ENCODE data around the gene PRADC1. TPM values are rescaled to one million over a fixed set of nuclear protein-coding genes. Genes with fewer than 3 reads are reported as not detected.

Gene PRADC1
- total RNA-seq, 1 experiment from 2014 or later, result 12.9 TPM

DNA sequence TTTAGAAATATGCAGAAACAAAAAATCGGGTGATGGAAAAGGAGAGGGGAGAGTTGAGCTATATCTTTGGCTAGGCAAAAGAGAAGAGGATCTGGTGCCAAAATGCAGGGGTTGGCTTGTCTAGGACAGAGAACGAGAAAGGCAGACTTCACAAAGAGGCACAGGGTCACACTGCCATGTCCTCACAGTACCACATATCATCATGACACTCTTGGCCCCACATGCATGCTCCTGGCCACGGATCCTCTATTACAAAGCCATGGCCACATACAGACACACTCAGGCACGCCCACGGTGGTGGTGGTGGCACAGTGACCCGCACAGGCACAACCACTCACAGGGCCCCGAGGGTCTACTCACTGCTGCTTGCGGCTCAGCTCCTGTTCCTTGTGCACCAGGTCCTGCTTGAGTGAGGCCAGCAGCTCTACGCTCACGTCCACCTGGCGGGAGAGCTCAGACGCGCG lies 35.4 kb upstream of the PRADC1 start:
- CTCF ChIA-PET, result interaction anchor here (0.5 to 1.7 kb wide), 17 partner anchors 8 to 577 kb away, joined by 3 to 37 read pairs (median 5); partner anchors contain the start of genes CCT7, EGR4, FBXO41 and NOTO
- peaks cover 36% of the 10 kb centered on the region for H3K27me3 Mint-ChIP-seq (ENCODE audit: low read depth)
- H3K27ac Mint-ChIP-seq, result no peak overlapping the region
- TF ChIP-seq GTF2I (CRISPR knock-in tag; conservative IDR thresholded peaks at IDR 0.05) (no peak), IRF2 (CRISPR knock-in tag; IDR thresholded peaks at IDR 0.05; ENCODE audit: borderline replicate concordance, low read depth) (no peak), ZNF121 (CRISPR knock-in tag; IDR thresholded peaks at IDR 0.05) (peak; percentile 61; the same call in 1 of the 2 replicates)
- H3K36me3 Mint-ChIP-seq, result no peaks in the 10 kb centered on the region
- peak overlapping the region; percentile 51 for H3K4me3 Mint-ChIP-seq
- DNase-seq (ENCODE audit: low spot score) (no peak), ATAC-seq (no peak)
- H3K9me3 Mint-ChIP-seq, result no peaks in the 10 kb centered on the region
- POLR2A ChIA-PET, result interaction anchor here (0.9 to 1.8 kb wide), 5 partner anchors 11 to 56 kb away, joined by 3 to 12 read pairs (median 7); partner anchors contain the start of gene CCT7
- H3K4me1 Mint-ChIP-seq, result peaks cover 14% of the 10 kb centered on the region

DNA sequence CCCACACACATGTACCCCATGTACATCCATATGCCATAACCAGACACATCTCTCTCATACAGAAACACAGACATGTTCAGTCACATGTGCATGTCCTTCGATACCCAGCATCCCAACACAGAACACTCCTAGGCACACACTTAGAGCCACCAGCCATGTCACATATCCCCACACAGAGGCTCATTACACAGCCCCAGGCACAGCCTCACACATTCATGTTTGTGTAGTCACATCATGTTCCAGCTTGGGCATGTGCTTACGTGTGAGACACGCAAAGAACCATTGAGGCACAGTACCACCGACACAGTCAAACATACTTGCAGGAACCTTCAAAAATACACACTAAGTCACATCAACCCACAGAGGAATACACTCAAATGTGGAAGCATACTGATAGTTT lies 34.0 kb upstream of the PRADC1 start:
- ChIA-PET CTCF (no interaction called here), POLR2A (no interaction called here)
- TF ChIP-seq JUN (CRISPR knock-in tag; IDR thresholded peaks at IDR 0.05) (no peak), ESRRA (CRISPR knock-in tag; IDR thresholded peaks at IDR 0.05; ENCODE audit: borderline replicate concordance) (no peak), SOX15 (CRISPR knock-in tag; IDR thresholded peaks at IDR 0.05) (no peak), NFYB (CRISPR knock-in tag; conservative IDR thresholded peaks at IDR 0.05; ENCODE audit: low read depth) (no peak), ZNF121 (CRISPR knock-in tag; IDR thresholded peaks at IDR 0.05) (no peak), NFE2L1 (CRISPR knock-in tag; IDR thresholded peaks at IDR 0.05) (no peak), EMX1 (CRISPR knock-in tag; IDR thresholded peaks at IDR 0.05) (no peak), ATF1 (CRISPR knock-in tag; IDR thresholded peaks at IDR 0.05) (no peak), RORB (CRISPR knock-in tag; IDR thresholded peaks at IDR 0.05) (no peak), TEAD4 (CRISPR knock-in tag; IDR thresholded peaks at IDR 0.05) (no peak)
- TF ChIP-seq, protein P1, sequence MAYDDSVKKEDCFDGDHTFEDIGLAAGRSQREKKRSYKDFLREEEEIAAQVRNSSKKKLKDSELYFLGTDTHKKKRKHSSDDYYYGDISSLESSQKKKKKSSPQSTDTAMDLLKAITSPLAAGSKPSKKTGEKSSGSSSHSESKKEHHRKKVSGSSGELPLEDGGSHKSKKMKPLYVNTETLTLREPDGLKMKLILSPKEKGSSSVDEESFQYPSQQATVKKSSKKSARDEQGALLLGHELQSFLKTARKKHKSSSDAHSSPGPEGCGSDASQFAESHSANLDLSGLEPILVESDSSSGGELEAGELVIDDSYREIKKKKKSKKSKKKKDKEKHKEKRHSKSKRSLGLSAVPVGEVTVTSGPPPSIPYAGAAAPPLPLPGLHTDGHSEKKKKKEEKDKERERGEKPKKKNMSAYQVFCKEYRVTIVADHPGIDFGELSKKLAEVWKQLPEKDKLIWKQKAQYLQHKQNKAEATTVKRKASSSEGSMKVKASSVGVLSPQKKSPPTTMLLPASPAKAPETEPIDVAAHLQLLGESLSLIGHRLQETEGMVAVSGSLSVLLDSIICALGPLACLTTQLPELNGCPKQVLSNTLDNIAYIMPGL (CRISPR knock-in tag; IDR thresholded peaks at IDR 0.05), result no peak
- TF ChIP-seq, protein P2, sequence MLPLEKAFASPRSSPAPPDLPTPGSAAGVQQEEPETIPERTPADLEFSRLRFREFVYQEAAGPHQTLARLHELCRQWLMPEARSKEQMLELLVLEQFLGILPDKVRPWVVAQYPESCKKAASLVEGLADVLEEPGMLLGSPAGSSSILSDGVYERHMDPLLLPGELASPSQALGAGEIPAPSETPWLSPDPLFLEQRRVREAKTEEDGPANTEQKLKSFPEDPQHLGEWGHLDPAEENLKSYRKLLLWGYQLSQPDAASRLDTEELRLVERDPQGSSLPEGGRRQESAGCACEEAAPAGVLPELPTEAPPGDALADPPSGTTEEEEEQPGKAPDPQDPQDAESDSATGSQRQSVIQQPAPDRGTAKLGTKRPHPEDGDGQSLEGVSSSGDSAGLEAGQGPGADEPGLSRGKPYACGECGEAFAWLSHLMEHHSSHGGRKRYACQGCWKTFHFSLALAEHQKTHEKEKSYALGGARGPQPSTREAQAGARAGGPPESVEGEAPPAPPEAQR (CRISPR knock-in tag; IDR thresholded peaks at IDR 0.05), result no peak
- TF ChIP-seq, protein P3, sequence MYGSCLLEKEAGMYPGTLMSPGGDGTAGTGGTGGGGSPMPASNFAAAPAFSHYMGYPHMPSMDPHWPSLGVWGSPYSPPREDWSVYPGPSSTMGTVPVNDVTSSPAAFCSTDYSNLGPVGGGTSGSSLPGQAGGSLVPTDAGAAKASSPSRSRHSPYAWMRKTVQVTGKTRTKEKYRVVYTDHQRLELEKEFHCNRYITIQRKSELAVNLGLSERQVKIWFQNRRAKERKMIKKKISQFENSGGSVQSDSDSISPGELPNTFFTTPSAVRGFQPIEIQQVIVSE (CRISPR knock-in tag; IDR thresholded peaks at IDR 0.05; ENCODE audit: borderline replicate concordance), result no peak
- TF ChIP-seq, protein P4, sequence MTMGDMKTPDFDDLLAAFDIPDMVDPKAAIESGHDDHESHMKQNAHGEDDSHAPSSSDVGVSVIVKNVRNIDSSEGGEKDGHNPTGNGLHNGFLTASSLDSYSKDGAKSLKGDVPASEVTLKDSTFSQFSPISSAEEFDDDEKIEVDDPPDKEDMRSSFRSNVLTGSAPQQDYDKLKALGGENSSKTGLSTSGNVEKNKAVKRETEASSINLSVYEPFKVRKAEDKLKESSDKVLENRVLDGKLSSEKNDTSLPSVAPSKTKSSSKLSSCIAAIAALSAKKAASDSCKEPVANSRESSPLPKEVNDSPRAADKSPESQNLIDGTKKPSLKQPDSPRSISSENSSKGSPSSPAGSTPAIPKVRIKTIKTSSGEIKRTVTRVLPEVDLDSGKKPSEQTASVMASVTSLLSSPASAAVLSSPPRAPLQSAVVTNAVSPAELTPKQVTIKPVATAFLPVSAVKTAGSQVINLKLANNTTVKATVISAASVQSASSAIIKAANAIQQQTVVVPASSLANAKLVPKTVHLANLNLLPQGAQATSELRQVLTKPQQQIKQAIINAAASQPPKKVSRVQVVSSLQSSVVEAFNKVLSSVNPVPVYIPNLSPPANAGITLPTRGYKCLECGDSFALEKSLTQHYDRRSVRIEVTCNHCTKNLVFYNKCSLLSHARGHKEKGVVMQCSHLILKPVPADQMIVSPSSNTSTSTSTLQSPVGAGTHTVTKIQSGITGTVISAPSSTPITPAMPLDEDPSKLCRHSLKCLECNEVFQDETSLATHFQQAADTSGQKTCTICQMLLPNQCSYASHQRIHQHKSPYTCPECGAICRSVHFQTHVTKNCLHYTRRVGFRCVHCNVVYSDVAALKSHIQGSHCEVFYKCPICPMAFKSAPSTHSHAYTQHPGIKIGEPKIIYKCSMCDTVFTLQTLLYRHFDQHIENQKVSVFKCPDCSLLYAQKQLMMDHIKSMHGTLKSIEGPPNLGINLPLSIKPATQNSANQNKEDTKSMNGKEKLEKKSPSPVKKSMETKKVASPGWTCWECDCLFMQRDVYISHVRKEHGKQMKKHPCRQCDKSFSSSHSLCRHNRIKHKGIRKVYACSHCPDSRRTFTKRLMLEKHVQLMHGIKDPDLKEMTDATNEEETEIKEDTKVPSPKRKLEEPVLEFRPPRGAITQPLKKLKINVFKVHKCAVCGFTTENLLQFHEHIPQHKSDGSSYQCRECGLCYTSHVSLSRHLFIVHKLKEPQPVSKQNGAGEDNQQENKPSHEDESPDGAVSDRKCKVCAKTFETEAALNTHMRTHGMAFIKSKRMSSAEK (CRISPR knock-in tag; IDR thresholded peaks at IDR 0.05; ENCODE audit: borderline replicate concordance), result no peak
- TF ChIP-seq, protein P5, sequence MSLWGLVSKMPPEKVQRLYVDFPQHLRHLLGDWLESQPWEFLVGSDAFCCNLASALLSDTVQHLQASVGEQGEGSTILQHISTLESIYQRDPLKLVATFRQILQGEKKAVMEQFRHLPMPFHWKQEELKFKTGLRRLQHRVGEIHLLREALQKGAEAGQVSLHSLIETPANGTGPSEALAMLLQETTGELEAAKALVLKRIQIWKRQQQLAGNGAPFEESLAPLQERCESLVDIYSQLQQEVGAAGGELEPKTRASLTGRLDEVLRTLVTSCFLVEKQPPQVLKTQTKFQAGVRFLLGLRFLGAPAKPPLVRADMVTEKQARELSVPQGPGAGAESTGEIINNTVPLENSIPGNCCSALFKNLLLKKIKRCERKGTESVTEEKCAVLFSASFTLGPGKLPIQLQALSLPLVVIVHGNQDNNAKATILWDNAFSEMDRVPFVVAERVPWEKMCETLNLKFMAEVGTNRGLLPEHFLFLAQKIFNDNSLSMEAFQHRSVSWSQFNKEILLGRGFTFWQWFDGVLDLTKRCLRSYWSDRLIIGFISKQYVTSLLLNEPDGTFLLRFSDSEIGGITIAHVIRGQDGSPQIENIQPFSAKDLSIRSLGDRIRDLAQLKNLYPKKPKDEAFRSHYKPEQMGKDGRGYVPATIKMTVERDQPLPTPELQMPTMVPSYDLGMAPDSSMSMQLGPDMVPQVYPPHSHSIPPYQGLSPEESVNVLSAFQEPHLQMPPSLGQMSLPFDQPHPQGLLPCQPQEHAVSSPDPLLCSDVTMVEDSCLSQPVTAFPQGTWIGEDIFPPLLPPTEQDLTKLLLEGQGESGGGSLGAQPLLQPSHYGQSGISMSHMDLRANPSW (CRISPR knock-in tag; conservative IDR thresholded peaks at IDR 0.05; ENCODE audit: low read depth), result no peak
- TF ChIP-seq, protein P6, sequence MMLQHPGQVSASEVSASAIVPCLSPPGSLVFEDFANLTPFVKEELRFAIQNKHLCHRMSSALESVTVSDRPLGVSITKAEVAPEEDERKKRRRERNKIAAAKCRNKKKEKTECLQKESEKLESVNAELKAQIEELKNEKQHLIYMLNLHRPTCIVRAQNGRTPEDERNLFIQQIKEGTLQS (CRISPR knock-in tag; conservative IDR thresholded peaks at IDR 0.05), result no peak
- Mint-ChIP-seq H3K4me1 (peaks cover 14% of the 10 kb centered on the region), H3K36me3 (no peaks in the 10 kb centered on the region), H3K9me3 (no peaks in the 10 kb centered on the region), H3K4me3 (no peak overlapping the region), H3K27ac (no peak overlapping the region), H3K27me3 (ENCODE audit: low read depth) (peaks cover 36% of the 10 kb centered on the region)
- DNase-seq (ENCODE audit: low spot score) (no peak), ATAC-seq (no peak)

All from WTC11 (cell line).